K562 (cell line): ENCODE measurements around the gene LIPH. TPM values are rescaled to one million over a fixed set of nuclear protein-coding genes. Genes with fewer than 3 reads are reported as not detected.
A peak's percentile ranks its signal among the peaks of the same experiment; 100 is the strongest.
"Not testable (repeated sequence)": the region's sequence is repeated elsewhere in the genome, so short reads cannot be mapped to it uniquely, and the experiment has no call there.

Experiments used
- ATAC-seq: fragments of 200-7000 bp; cut with Tn5 transposase; 3 replicates; pipeline ENCODE4 v1.9.1; 2020; ENCODE audit warnings: moderate library complexity
- BruUV-seq: library from RNA; stranded (reverse); fragments of 400-500 nt; replicated peaks from 2 replicates; lab custom pipeline; 2021; lab: Mats Ljungman, UMichigan
- CTCF ChIA-PET: fragments of 300-600 bp; formaldehyde crosslinking; extraction: SDS; loops from one replicate; lab custom pipeline; 2021; ENCODE audit warnings: low intra/inter-chr PET ratio; lab: Yijun Ruan, JAX
- POLR2A ChIA-PET: fragments of 300-600, 350-650 bp; sonication (Branson Sonifier 250); formaldehyde crosslinking; extraction: SDS; loops from one replicate; lab custom pipeline; 2021; ENCODE audit warnings: antibody characterized with exemption, inconsistent platforms; lab: Yijun Ruan, JAX
- DNase-seq, 4 experiments: peaks; one replicate each; pipeline versions ENCODE4 v3.0.0 to v3.0.0-alpha.2; 2011 to 2018; ENCODE audit warnings: low spot score in 3 of 4, mixed read lengths in 3 of 4; ENCODE audit errors: extremely low read depth in 1 of 4
- FAIRE-seq: peaks from 2 replicates; lab custom pipeline; 2011; peaks lifted over from hg19 to GRCh38; lab: Jason Lieb, UNC
- H2AFZ ChIP-seq: 2 replicates; pipeline ENCODE4 v1.6.0; 2011; ENCODE audit warnings: low read depth, low read length, control low read depth, inconsistent platforms
- H3K27ac ChIP-seq: fragments of 200-600 bp; 3 replicates; pipeline ENCODE4 v1.8.0; 2011; ENCODE audit warnings: low read depth, mild to moderate bottlenecking, control low read depth, inconsistent platforms, low read length, moderate library complexity, mixed read lengths; ENCODE audit errors: extremely low read depth
- H3K27me3 ChIP-seq, 2 experiments: fragments of 300-600 bp in 1 of 2; 2 replicates in 1 of 2; 3 replicates in 1 of 2; pipeline versions ENCODE4 v1.6.0 to v1.8.0; 2011; ENCODE audit warnings: inconsistent platforms in 2 of 2, low read length in 2 of 2, mild to moderate bottlenecking in 1 of 2, mixed read lengths in 1 of 2, moderate library complexity in 1 of 2; ENCODE audit not compliant: control insufficient read depth in 2 of 2, insufficient read depth in 2 of 2
- H3K36me3 ChIP-seq: fragments of 300-600 bp; 3 replicates; pipeline ENCODE4 v1.8.0; 2011; ENCODE audit warnings: mild to moderate bottlenecking, low read length, inconsistent platforms; ENCODE audit not compliant: control insufficient read depth, insufficient read depth
- H3K4me1 ChIP-seq, 2 experiments: fragments of 200-600 bp in 1 of 2; replicated peaks in 1 of 2; 2 replicates in 1 of 2; 3 replicates in 1 of 2; pipeline versions ENCODE4 v1.5.1 to v1.8.0; 2011; ENCODE audit warnings: inconsistent platforms in 2 of 2, low read length in 2 of 2, mild to moderate bottlenecking in 1 of 2, mixed read lengths in 1 of 2, moderate library complexity in 1 of 2; ENCODE audit not compliant: control insufficient read depth in 2 of 2, insufficient read depth in 2 of 2
- H3K4me2 ChIP-seq: 2 replicates; pipeline ENCODE4 v1.6.1; 2011; ENCODE audit warnings: low read length, control low read depth, inconsistent platforms, mixed read lengths; ENCODE audit not compliant: insufficient read depth
- H3K4me3 ChIP-seq: fragments of 200-600 bp; sonication (generic), shearing (Covaris generic); 2 replicates; pipeline ENCODE4 v1.5.1; 2016; ENCODE audit warnings: control low read depth, inconsistent platforms
- H3K79me2 ChIP-seq: fragments of 200-600 bp; 3 replicates; pipeline ENCODE4 v1.8.0; 2011; ENCODE audit warnings: low read length, inconsistent platforms; ENCODE audit not compliant: control insufficient read depth, insufficient read depth
- H3K9ac ChIP-seq, 2 experiments: 2 replicates each; pipeline versions ENCODE4 v1.6.0 to v1.6.1; 2011; ENCODE audit warnings: low read depth in 2 of 2, low read length in 2 of 2, control low read depth in 1 of 2, inconsistent platforms in 1 of 2, mild to moderate bottlenecking in 1 of 2, mixed read lengths in 1 of 2; ENCODE audit not compliant: insufficient read depth in 1 of 2
- H3K9me1 ChIP-seq: one replicate; pipeline ENCODE4 v1.6.0; 2011; ENCODE audit warnings: inconsistent platforms, mild to moderate bottlenecking, low read length, moderate library complexity; ENCODE audit not compliant: control insufficient read depth, insufficient read depth
- H3K9me3 ChIP-seq: replicated peaks from 2 replicates; pipeline ENCODE4 v1.5.1; 2011; ENCODE audit warnings: low read depth, low read length, inconsistent platforms; ENCODE audit not compliant: control insufficient read depth, insufficient read depth
- H4K20me1 ChIP-seq: replicated peaks from 2 replicates; pipeline ENCODE4 v1.6.1; 2011; ENCODE audit warnings: low read length, inconsistent platforms, mixed read lengths; ENCODE audit not compliant: control insufficient read depth, insufficient read depth
- ARID1B ChIP-seq: fragments of 450-650 bp; IDR thresholded peaks from 2 replicates; pipeline ENCODE4 v1.6.1; 2016; ENCODE audit warnings: antibody characterized with exemption, mild to moderate bottlenecking, inconsistent platforms
- CC2D1A ChIP-seq: fragments of 450-650 bp; IDR thresholded peaks from 2 replicates; pipeline ENCODE4 v1.6.1; 2017; ENCODE audit warnings: mild to moderate bottlenecking
- CTBP1 ChIP-seq: fragments of 450-650 bp; IDR thresholded peaks from 2 replicates; pipeline ENCODE4 v1.6.1; 2016; ENCODE audit warnings: borderline replicate concordance
- ESRRA ChIP-seq: fragments of 450-650 bp; IDR thresholded peaks from 2 replicates; pipeline ENCODE4 v1.6.1; 2014; ENCODE audit warnings: low read depth, mild to moderate bottlenecking, moderate library complexity, borderline replicate concordance
- FOXK2 ChIP-seq, 2 experiments: fragments of 450-650 bp; IDR thresholded peaks in 1 of 2; conservative IDR thresholded peaks in 1 of 2; 2 replicates each; pipeline ENCODE4 v1.6.1; 2016; ENCODE audit warnings: low read depth in 2 of 2, mild to moderate bottlenecking in 1 of 2
- L3MBTL2 ChIP-seq: fragments of 450-650 bp; IDR thresholded peaks from 2 replicates; pipeline ENCODE4 v1.6.1; 2016; ENCODE audit warnings: mild to moderate bottlenecking, moderate library complexity
- MAX ChIP-seq: sonication (generic); formaldehyde crosslinking; IDR thresholded peaks from 2 replicates; pipeline ENCODE4 v1.9.0; 2022; ENCODE audit warnings: mild to moderate bottlenecking, missing genetic modification reagents
- PKNOX1 ChIP-seq: fragments of 450-650 bp; IDR thresholded peaks from 2 replicates; pipeline ENCODE4 v1.6.1; 2016
- RAD21 ChIP-seq, 2 experiments: fragments of 250-450 bp in 1 of 2; fragments of 450-650 bp in 1 of 2; sonication (Bioruptor Pico) in 1 of 2; formaldehyde crosslinking in 1 of 2; IDR thresholded peaks in 1 of 2; conservative IDR thresholded peaks in 1 of 2; 2 replicates each; pipeline versions ENCODE4 v1.4.0 to v1.8.0; 2020 to 2022; ENCODE audit warnings: mild to moderate bottlenecking in 2 of 2, moderate library complexity in 1 of 2
- RB1 ChIP-seq: fragments of 450-650 bp; IDR thresholded peaks from 2 replicates; pipeline ENCODE4 v1.6.1; 2017; ENCODE audit warnings: low read depth, mild to moderate bottlenecking
- SMC3 ChIP-seq: conservative IDR thresholded peaks from 2 replicates; pipeline ENCODE4 v1.6.1; 2011; ENCODE audit warnings: low read depth, low read length, improper control_type of control experiment; ENCODE audit not compliant: insufficient read depth
- WGBS: fragments of 100-300 bp; shearing (Covaris generic); methylation state at CpG from one replicate; pipeline ENCODE4 v1.1.6; 2016; ENCODE audit warnings: low coverage, mixed read lengths; ENCODE audit not compliant: insufficient coverage; ENCODE audit errors: missing lambda C conversion rate; 5-methylcytosine and 5-hydroxymethylcytosine counted together
- in situ Hi-C: fragments of 300-500 bp; cut with MboI; formaldehyde crosslinking; loops from 4 replicates; pipeline ENCODE4 v1.15.0; 2018; ENCODE audit warnings: inconsistent platforms, mixed read lengths
- intact Hi-C: fragments of 100-400 bp; cut with micrococcal nuclease; formaldehyde crosslinking; loops from 2 replicates; pipeline ENCODE4 v1.14.2; 2022
- polyA plus RNA-seq, 8 experiments: library from polyadenylated mRNA; depleted of rRNA in 4 of 8; stranded (reverse) in 5 of 8; unstranded in 3 of 8; fragments of >200 nt; fragmentation: Nextera tagmentation in 2 of 8; fragmentation: Illumina TruSeq in 1 of 8; extraction: Ambion mirVana in 2 of 8; extraction: Trizol in 1 of 8; gene quantifications; 2 replicates each; pipeline versions ENCODE4 v1.2.1 to v1.2.3, GENCODE V29; 2011 to 2014; ENCODE audit warnings: inconsistent platforms in 1 of 8, missing spikeins in 1 of 8
- total RNA-seq, 7 experiments: library from RNA; depleted of rRNA in 6 of 7; stranded (reverse); fragments of >200 nt in 6 of 7; fragmentation: Illumina TruSeq in 2 of 7; extraction: Trizol in 2 of 7; gene quantifications; 2 replicates each; pipeline versions ENCODE4 v1.2.1 to v1.2.3, GENCODE V29; 2011 to 2021; ENCODE audit warnings: low replicate concordance in 1 of 7
- TF ChIP-seq, protein P1 (sequence below), 2 experiments: fragments of 450-650 bp; IDR thresholded peaks; 2 replicates each; pipeline ENCODE4 v1.6.1; 2016

Gene LIPH
- total and polyA plus RNA-seq, 9 of the 15 experiments (the other 6 are each of a cell fraction or from before 2014, with no cell fraction given), result 0.73 to 1.8 (median 1.3) TPM

DNA sequence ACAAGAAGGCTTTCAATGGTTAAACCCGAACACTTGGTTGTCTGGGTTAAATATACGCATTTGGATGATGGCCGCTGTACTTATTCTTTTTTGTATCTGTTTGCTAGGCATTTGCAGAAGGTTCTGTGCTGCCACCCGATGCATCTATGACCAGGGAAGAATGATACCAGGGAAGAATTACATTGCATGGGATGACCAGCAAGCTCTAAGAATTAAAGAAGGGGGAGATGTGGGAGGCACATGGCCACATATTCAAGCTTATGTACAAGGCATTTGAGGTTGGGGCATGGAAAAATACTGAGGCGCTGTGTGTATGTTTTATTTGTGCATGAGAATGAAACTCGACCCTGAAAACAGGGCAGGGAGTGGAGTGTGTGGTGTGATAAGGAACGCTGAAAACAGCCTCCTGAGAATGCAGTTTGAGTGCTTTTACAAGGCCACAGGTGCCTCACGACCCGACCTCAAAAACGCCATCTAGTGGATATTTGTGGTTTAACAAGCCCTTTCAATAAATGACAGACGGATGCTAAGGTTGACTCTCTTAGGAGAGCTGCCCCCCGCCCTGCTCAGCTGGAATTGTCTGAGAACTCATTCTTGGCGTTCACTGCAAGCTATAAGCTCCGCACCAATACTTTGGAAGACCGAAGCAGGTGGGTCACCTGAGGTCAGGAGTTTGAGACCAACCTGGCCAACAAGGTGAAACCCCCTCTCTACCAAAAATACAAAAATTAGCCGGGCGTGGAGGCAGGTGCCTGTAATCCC, 22.9 kb upstream of the LIPH start:
- peak; percentile 98 for ATAC-seq
- FAIRE-seq, result peak; percentile 89
- TF ChIP-seq RB1 (0 out of 2 replicates have a peak, but pooled peaks have one; percentile 47), PKNOX1 (peak; percentile 57), CTBP1 (peak; percentile 36; the same call in 1 of the 2 replicates), FOXK2 (conservative IDR thresholded peaks at IDR 0.05 in 1 of 2, IDR thresholded peaks at IDR 0.05 in 1 of 2; ENCODE audit: low read depth in 2 of 2) (peak; percentile 44 to 65; a peak in 2 of 4 replicates), ESRRA (peak; percentile 46; the same call in 1 of the 2 replicates), ARID1B (peak; percentile 70), MAX (CRISPR knock-in tag) (peak; percentile 49; the same call in 1 of the 2 replicates), CC2D1A (peak; percentile 35; the same call in 1 of the 2 replicates), RAD21 (CRISPR knock-in tag; conservative IDR thresholded peaks at IDR 0.05 in 1 of 2, IDR thresholded peaks at IDR 0.05 in 1 of 2) (peak in 1 of 2 experiments; percentile 76; a peak in 2 of 4 replicates), SMC3 (peak; percentile 41), L3MBTL2 (peak; percentile 20; the same call in 1 of the 2 replicates)
- TF ChIP-seq, protein P1, sequence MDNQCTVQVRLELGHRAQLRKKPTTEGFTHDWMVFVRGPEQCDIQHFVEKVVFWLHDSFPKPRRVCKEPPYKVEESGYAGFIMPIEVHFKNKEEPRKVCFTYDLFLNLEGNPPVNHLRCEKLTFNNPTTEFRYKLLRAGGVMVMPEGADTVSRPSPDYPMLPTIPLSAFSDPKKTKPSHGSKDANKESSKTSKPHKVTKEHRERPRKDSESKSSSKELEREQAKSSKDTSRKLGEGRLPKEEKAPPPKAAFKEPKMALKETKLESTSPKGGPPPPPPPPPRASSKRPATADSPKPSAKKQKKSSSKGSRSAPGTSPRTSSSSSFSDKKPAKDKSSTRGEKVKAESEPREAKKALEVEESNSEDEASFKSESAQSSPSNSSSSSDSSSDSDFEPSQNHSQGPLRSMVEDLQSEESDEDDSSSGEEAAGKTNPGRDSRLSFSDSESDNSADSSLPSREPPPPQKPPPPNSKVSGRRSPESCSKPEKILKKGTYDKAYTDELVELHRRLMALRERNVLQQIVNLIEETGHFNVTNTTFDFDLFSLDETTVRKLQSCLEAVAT (IDR thresholded peaks at IDR 0.05), result 0 out of 4 replicates have a peak, but pooled peaks of 1 of the 2 experiments have one; percentile 28

More for the DNA sequence above, 22.9 kb upstream of the LIPH start:
- H3K9me1 ChIP-seq, H3K36me3 ChIP-seq, H3K9ac ChIP-seq, H3K4me3 ChIP-seq, intact Hi-C loops, in situ Hi-C loops, H4K20me1 ChIP-seq, BruUV-seq, H3K4me1 ChIP-seq, H3K27me3 ChIP-seq, POLR2A ChIA-PET, H3K79me2 ChIP-seq: not testable (repeated sequence)
- CTCF ChIA-PET, result interaction anchor here (0.8 to 1.5 kb wide), 3 partner anchors 114 to 222 kb away, joined by 3 to 6 read pairs (median 6); no protein-coding TSS in a partner anchor
- 25% methylated on average over 16 of the region's 17 CpGs for WGBS
- H2AFZ ChIP-seq, result peak overlapping the region; percentile 75
- H3K27ac ChIP-seq, result peak overlapping the region; percentile 6; the same call in 2 of the 3 replicates
- H3K9me3 ChIP-seq, result peaks cover 17% of the 10 kb centered on the region; the same call in 1 of the 2 replicates
- peak overlapping the region; percentile 42; the same call in 1 of the 2 replicates for H3K4me2 ChIP-seq
- peak; percentile 28 to 84 (median 44) for DNase-seq
